Neural cell (in vitro differentiated cells): ENCODE data around the gene MAGEB16. TPM values are rescaled to one million over a fixed set of nuclear protein-coding genes. Genes with fewer than 3 reads are reported as not detected.

ENCODE experiments used
- H2AFZ ChIP-seq: fragments of 200-600, 300-800 bp; sonication (generic), shearing (Covaris generic); 2 replicates; pipeline ENCODE4 v1.6.0; 2014; ENCODE audit warnings: low read depth, mild to moderate bottlenecking, antibody characterized with exemption, low read length, moderate library complexity
- H3F3A ChIP-seq: fragments of 200-600 bp; shearing (Covaris generic); 2 replicates; pipeline ENCODE4 v1.6.1; 2016; ENCODE audit warnings: mild to moderate bottlenecking, moderate library complexity, mixed read lengths, antibody characterized with exemption, low read length; ENCODE audit not compliant: insufficient read depth, poor library complexity, severe bottlenecking
- H3K27ac ChIP-seq: fragments of 200-600, 300-800 bp; sonication (generic), shearing (Covaris generic); 2 replicates; pipeline ENCODE4 v1.5.1; 2014; ENCODE audit warnings: mild to moderate bottlenecking, low read length, moderate library complexity
- H3K27me3 ChIP-seq: fragments of 300-800, 200-600 bp; sonication (generic), shearing (Covaris generic); 2 replicates; pipeline ENCODE4 v1.6.0; 2014; ENCODE audit warnings: mild to moderate bottlenecking, low read depth, low read length, moderate library complexity; ENCODE audit not compliant: insufficient read depth
- H3K36me3 ChIP-seq: fragments of 300-800, 200-600 bp; sonication (generic), shearing (Covaris generic); 2 replicates; pipeline ENCODE4 v1.5.1; 2014; ENCODE audit warnings: mild to moderate bottlenecking, antibody characterized with exemption, low read length, moderate library complexity; ENCODE audit not compliant: insufficient read depth
- H3K4me2 ChIP-seq: fragments of 300-800, 200-600 bp; sonication (generic), shearing (Covaris generic); 2 replicates; pipeline ENCODE4 v1.6.0; 2014; ENCODE audit warnings: mild to moderate bottlenecking, low read length
- H3K4me3 ChIP-seq: fragments of 300-800, 200-600 bp; sonication (generic), shearing (Covaris generic); 2 replicates; pipeline ENCODE4 v1.5.1; 2014; ENCODE audit warnings: mild to moderate bottlenecking, low read length, moderate library complexity
- H3K79me2 ChIP-seq: fragments of 200-600 bp; shearing (Covaris generic); replicated peaks from 2 replicates; pipeline ENCODE4 v1.6.0; 2014; ENCODE audit warnings: mild to moderate bottlenecking, low read length, moderate library complexity; ENCODE audit not compliant: insufficient read depth
- H3K9ac ChIP-seq: fragments of 300-800, 200-600 bp; sonication (generic), shearing (Covaris generic); 2 replicates; pipeline ENCODE4 v1.6.1; 2016; ENCODE audit warnings: mild to moderate bottlenecking, low read length, mixed read lengths
- H3K9me2 ChIP-seq: fragments of 200-600 bp; shearing (Covaris generic); 2 replicates; pipeline ENCODE4 v1.6.1; 2016; ENCODE audit warnings: mild to moderate bottlenecking, low read length, mixed read lengths; ENCODE audit not compliant: insufficient read depth
- H3K9me3 ChIP-seq: fragments of 200-600, 300-800 bp; sonication (generic), shearing (Covaris generic); 2 replicates; pipeline ENCODE4 v1.6.1; 2016; ENCODE audit warnings: mild to moderate bottlenecking, mixed run types, low read length, moderate library complexity, mixed read lengths
- H4K20me1 ChIP-seq: fragments of 200-600 bp; shearing (Covaris generic); 2 replicates; pipeline ENCODE4 v1.6.1; 2016; ENCODE audit warnings: mild to moderate bottlenecking, mixed run types; ENCODE audit not compliant: insufficient read depth
- CTCF ChIP-seq: fragments of 450-650 bp; IDR thresholded peaks from 2 replicates; pipeline ENCODE4 v1.5.1; 2014; ENCODE audit warnings: antibody characterized with exemption, mild to moderate bottlenecking, moderate library complexity; ENCODE audit not compliant: poor library complexity, severe bottlenecking
- EP300 ChIP-seq: fragments of 450-650 bp; conservative IDR thresholded peaks from 2 replicates; pipeline ENCODE4 v1.6.1; 2014; ENCODE audit warnings: antibody characterized with exemption, mild to moderate bottlenecking, moderate library complexity; ENCODE audit not compliant: poor library complexity, severe bottlenecking
- EZH2 ChIP-seq: fragments of 200-600, 300-800 bp; shearing (Covaris generic), sonication (generic); IDR thresholded peaks from 2 replicates; pipeline ENCODE4 v1.6.1; 2014; ENCODE audit warnings: antibody characterized with exemption, low read length, borderline replicate concordance, mild to moderate bottlenecking; ENCODE audit not compliant: insufficient read depth, poor library complexity, severe bottlenecking
- MXI1 ChIP-seq: fragments of 450-650 bp; conservative IDR thresholded peaks from 2 replicates; pipeline ENCODE4 v1.6.1; 2014; ENCODE audit warnings: antibody characterized with exemption, mild to moderate bottlenecking; ENCODE audit not compliant: poor library complexity, severe bottlenecking
- POLR2AphosphoS5 ChIP-seq: IDR thresholded peaks from 2 replicates; pipeline ENCODE4 v1.6.1; 2012
- RAD21 ChIP-seq: fragments of 450-650 bp; conservative IDR thresholded peaks from 2 replicates; pipeline ENCODE4 v1.6.1; 2014; ENCODE audit warnings: antibody characterized with exemption, mild to moderate bottlenecking, moderate library complexity
- REST ChIP-seq: IDR thresholded peaks from 2 replicates; pipeline ENCODE4 v1.6.1; 2012; ENCODE audit warnings: borderline replicate concordance
- SMC3 ChIP-seq: fragments of 450-650 bp; conservative IDR thresholded peaks from 2 replicates; pipeline ENCODE4 v1.6.1; 2014; ENCODE audit warnings: antibody characterized with exemption, mild to moderate bottlenecking, moderate library complexity; ENCODE audit not compliant: poor library complexity
- TAF1 ChIP-seq: IDR thresholded peaks from 2 replicates; pipeline ENCODE4 v1.6.1; 2012; ENCODE audit warnings: low read depth
- polyA plus RNA-seq: library from polyadenylated mRNA; depleted of rRNA; stranded (reverse); fragments of >200 nt; gene quantifications from 2 replicates; pipeline ENCODE4 v1.2.3, GENCODE V29; 2014

The MAGEB16 gene
- polyA plus RNA-seq, 1 donor from 2014 or later, result not detected

GRCh38 chrX:35842674-35843073 lies 44.5 kb downstream of the MAGEB16 start:
- Histone ChIP-seq H3K27me3 (no peaks in the 10 kb centered on the region), H2AFZ (no peak overlapping the region), H3K9me3 (no peaks in the 10 kb centered on the region), H3K79me2 (no peaks in the 10 kb centered on the region), H3K27ac (no peak overlapping the region), H3K36me3 (no peaks in the 10 kb centered on the region), H3K4me3 (no peak overlapping the region), H3K4me2 (no peak overlapping the region), H3K9me2 (no peaks in the 10 kb centered on the region), H3F3A (no peaks in the 10 kb centered on the region), H3K9ac (no peak overlapping the region), H4K20me1 (no peaks in the 10 kb centered on the region)
- TF ChIP-seq TAF1 (no peak), CTCF (no peak), RAD21 (no peak), POLR2AphosphoS5 (no peak), REST (no peak), EZH2 (no peak), SMC3 (no peak), MXI1 (no peak), EP300 (no peak)

GRCh38 chrX:35847736-35848135 lies 49.6 kb downstream of the MAGEB16 start:
- Histone ChIP-seq H4K20me1 (no peaks in the 10 kb centered on the region), H3K27ac (no peak overlapping the region), H3K9me3 (no peaks in the 10 kb centered on the region), H3K79me2 (no peaks in the 10 kb centered on the region), H3K4me3 (no peak overlapping the region), H2AFZ (no peak overlapping the region), H3K9ac (no peak overlapping the region), H3K36me3 (no peaks in the 10 kb centered on the region), H3K4me2 (no peak overlapping the region), H3F3A (no peaks in the 10 kb centered on the region), H3K9me2 (no peaks in the 10 kb centered on the region), H3K27me3 (no peaks in the 10 kb centered on the region)
- TF ChIP-seq MXI1 (no peak), EZH2 (no peak), POLR2AphosphoS5 (no peak), TAF1 (no peak), RAD21 (no peak), CTCF (no peak), EP300 (no peak), SMC3 (no peak), REST (no peak)
